Right lobe of liver (tissue), 4 donors: Measurements from ENCODE around the gene FAM20B.
"Not testable (repeated sequence)": the region's sequence is repeated elsewhere in the genome, so short reads cannot be mapped to it uniquely, and the experiment has no call there.

Experiments used
- CTCF ChIP-seq, 4 donors: fragments of 200-600 bp in 3 of 4; fragments of 450-650 bp in 1 of 4; IDR thresholded peaks; one replicate each; pipeline versions ENCODE4 v1.5.1 to v1.8.0; 2016 to 2022; ENCODE audit warnings: antibody characterized with exemption in 4 of 4, mild to moderate bottlenecking in 2 of 4
- POLR2A ChIP-seq: fragments of 450-650 bp; IDR thresholded peaks from one replicate; pipeline ENCODE4 v1.6.1; 2017; ENCODE audit warnings: antibody characterized with exemption, mild to moderate bottlenecking
- donor health status: DM: no; HTN: no; CAD: no.
- donor health status: DM: no; HTN: no; CAD: no.
- donor health status: DM: no; HTN: yes; CAD: no.

GRCh38 chr1:179002064-179002463, 23.6 kb upstream of the FAM20B start:
- TF ChIP-seq CTCF (IDR thresholded peaks at IDR 0.05); POLR2A: not testable (repeated sequence)
